Epidermal melanocyte (primary cell): ENCODE measurements around the gene OR3A2.
"Not testable (repeated sequence)": the region's sequence is repeated elsewhere in the genome, so short reads cannot be mapped to it uniquely, and the experiment has no call there.

ENCODE experiments used
- DNase-seq: peaks from one replicate; pipeline ENCODE4 v3.0.0; 2011; ENCODE audit warnings: low spot score; ENCODE audit not compliant: insufficient read length

OR3A2 gene

GRCh38 chr17:3385869-3386816 lies at the start of gene OR3A2:
OR3A2 (minus strand) TSS chr17:3386308.
- no peak for DNase-seq

GRCh38 chr17:3433741-3434140 lies 47.6 kb upstream of the OR3A2 start, which contains the start of gene OR1E2:
OR1E2 (minus strand) TSS chr17:3433841; CDS start chr17:3433841, 0 bp downstream.
- no peak for DNase-seq

GRCh38 chr17:3433215-3433614 lies 47.1 kb upstream of the OR3A2 start:
- DNase-seq, result not testable (repeated sequence)

- no peak for DNase-seq
Measured at GRCh38 chr17:3418222-3418621, 32.1 kb upstream of the OR3A2 start.

- no peak for DNase-seq
Measured at GRCh38 chr17:3415610-3416009, 29.5 kb upstream of the OR3A2 start.

- DNase-seq, result not testable (repeated sequence)
Measured at GRCh38 chr17:3412216-3412615, 26.1 kb upstream of the OR3A2 start.

- no peak for DNase-seq
Measured at GRCh38 chr17:3411070-3411469, 25.0 kb upstream of the OR3A2 start, which contains the start of gene OR3A3. OR3A3 (plus strand) TSS chr17:3411370.

- not testable (repeated sequence) for DNase-seq
Measured at GRCh38 chr17:3403856-3404255, 17.7 kb upstream of the OR3A2 start.

GRCh38 chr17:3401786-3402185 lies 15.7 kb upstream of the OR3A2 start:
- no peak for DNase-seq

GRCh38 chr17:3400055-3400454 lies 13.9 kb upstream of the OR3A2 start:
- DNase-seq, result no peak

GRCh38 chr17:3398310-3398709 lies 12.2 kb upstream of the OR3A2 start, which contains the start of gene OR1E1:
OR1E1 (minus strand) TSS chr17:3398410; CDS start chr17:3398410, 0 bp downstream.
- DNase-seq, result no peak

- DNase-seq, result not testable (repeated sequence)
Measured at GRCh38 chr17:3397801-3398200, 11.7 kb upstream of the OR3A2 start.

- DNase-seq, result no peak
Measured at GRCh38 chr17:3389791-3390190, 3.7 kb upstream of the OR3A2 start.

GRCh38 chr17:3381957-3382356 lies 4.2 kb downstream of the OR3A2 start:
- no peak for DNase-seq

GRCh38 chr17:3378321-3378720 lies 7.8 kb downstream of the OR3A2 start:
- no peak for DNase-seq

- not testable (repeated sequence) for DNase-seq
Measured at GRCh38 chr17:3371167-3371566, 14.9 kb downstream of the OR3A2 start.

- DNase-seq, result not testable (repeated sequence)
Measured at GRCh38 chr17:3342782-3343181, 43.3 kb downstream of the OR3A2 start.

- DNase-seq, result no peak
Measured at GRCh38 chr17:3335876-3336275, 50.2 kb downstream of the OR3A2 start.

GRCh38 chr17:3318336-3318735 lies 67.8 kb downstream of the OR3A2 start:
- DNase-seq, result no peak

- no peak for DNase-seq
Measured at GRCh38 chr17:3316836-3317235, 69.3 kb downstream of the OR3A2 start.

GRCh38 chr17:3308603-3309002 lies 77.5 kb downstream of the OR3A2 start:
- no peak for DNase-seq

- DNase-seq, result no peak
Measured at GRCh38 chr17:3298260-3298659, 87.8 kb downstream of the OR3A2 start, which contains the start of gene OR3A1. OR3A1 (minus strand) TSS chr17:3298360; CDS start chr17:3292582, 5,778 bp downstream.

- DNase-seq, result no peak
Measured at GRCh38 chr17:3295632-3296031, 90.5 kb downstream of the OR3A2 start.
